GM18505 (cell line): ENCODE measurements around the gene SMC1B.
"Not testable (repeated sequence)": the region's sequence is repeated elsewhere in the genome, so short reads cannot be mapped to it uniquely, and the experiment has no call there.

Experiments used
- ATAC-seq: cut with Tn5 transposase; IDR thresholded peaks from one replicate; pipeline ENCODE4 v1.9.1; 2021; ENCODE audit not compliant: unreplicated experiment
- POLR2A ChIP-seq: IDR thresholded peaks from 4 replicates; pipeline ENCODE4 v1.6.1; 2011; ENCODE audit warnings: borderline replicate concordance; ENCODE audit not compliant: insufficient read depth, insufficient read length; ENCODE audit errors: extremely low read depth

SMC1B gene

DNA sequence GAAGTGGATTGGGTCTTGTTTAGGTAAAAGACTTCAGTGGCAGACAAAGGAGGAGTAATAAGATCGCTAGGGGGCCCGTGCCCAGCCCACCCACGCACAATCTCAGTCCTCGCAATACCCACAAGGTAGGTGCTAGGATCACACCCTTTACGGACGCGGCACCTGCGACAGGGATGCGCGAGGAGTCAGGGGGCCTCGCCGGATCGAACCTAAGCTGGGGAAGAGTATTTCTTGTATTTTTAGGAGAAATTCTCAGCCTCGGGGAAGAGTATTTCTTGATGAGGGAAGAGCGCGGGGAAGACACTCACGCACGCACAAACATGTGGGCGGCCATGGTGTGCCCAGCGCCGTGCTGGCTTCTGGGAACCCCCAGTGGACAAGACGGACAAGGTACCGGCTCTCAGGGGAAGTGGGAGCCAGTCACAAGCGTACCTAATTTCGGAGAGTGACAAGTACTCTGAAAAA, 104.4 kb downstream of the SMC1B start:
- no peak for ATAC-seq
- no peak for TF ChIP-seq POLR2A

GRCh38 chr22:45308391-45308956, 104.9 kb downstream of the SMC1B start:
- no peak for TF ChIP-seq POLR2A
- no peak for ATAC-seq

- ATAC-seq: no peak
- TF ChIP-seq POLR2A: no peak
Measured at GRCh38 chr22:45306139-45306538, 107.3 kb downstream of the SMC1B start.

DNA sequence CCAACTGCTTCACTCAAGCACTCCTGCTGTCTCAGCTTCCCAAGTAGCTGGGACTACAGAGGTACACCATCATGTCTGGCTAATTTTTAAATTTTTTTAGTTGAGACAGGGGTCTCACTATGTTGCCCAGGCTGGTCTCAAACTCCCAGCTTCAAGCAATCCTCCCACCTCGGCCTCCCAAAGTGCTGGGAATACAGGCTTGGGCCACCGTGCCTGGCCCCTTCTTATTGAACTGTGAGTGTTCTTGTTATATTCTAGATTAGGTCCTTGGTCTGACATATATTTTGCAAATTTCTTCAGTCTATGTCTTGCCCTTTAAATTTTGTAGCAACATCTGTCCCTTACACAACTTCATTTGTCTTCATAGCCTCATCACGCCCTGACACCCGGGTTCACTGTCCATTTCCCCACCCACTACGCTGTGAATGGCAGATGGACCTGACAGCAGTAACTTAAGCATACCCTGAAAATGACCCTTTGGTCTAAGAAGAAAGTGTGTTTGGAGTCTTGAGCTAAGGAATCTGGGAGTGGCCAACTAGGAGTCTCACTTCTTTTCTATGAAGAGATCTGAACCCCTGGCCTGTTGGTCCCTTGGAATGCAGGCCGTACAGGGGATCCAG, 107.8 kb downstream of the SMC1B start:
- no peak for ATAC-seq
- TF ChIP-seq POLR2A: no peak

DNA sequence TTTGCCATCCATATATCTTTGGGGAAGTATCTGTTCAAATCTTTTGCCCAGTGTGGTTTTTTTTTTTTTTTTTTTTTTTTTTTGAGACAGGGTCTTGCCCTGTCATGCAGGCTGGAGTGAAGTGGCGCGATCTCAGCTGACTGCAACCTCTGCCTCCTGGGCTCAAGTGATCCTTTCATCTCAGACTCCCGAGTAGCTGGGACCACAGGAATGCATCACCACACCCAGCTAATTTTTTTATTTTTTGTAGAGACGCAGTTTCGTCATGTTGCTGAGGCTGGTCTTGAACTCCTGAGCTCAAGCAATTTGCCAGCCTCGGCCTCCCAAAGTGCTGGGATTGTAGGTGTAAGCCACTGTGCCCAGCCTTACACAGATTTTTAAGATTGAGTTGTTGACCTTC, 108.4 kb downstream of the SMC1B start:
- no peak for ATAC-seq
- TF ChIP-seq POLR2A: no peak

GRCh38 chr22:45303181-45303580, 110.2 kb downstream of the SMC1B start:
- TF ChIP-seq POLR2A: no peak
- ATAC-seq: no peak

DNA sequence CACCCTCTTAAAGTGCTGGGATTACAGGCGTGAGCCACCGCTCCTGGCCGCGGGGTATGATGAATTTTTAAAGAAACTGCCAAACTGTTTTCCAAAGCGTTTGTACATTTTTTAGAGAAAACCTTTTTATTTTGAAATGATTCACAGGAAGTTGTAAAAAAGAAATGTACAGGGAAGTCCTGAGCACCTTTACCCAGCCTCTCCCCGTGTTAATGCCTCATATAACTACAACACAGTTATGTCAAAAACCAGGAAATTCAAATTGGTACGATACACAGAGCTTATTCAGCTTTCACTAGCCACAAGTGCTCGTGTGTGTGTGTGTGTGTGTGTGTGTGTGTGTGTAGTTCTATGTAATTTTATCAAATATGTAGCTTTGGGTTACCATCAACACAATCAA, 110.6 kb downstream of the SMC1B start:
- ATAC-seq: no peak
- no peak for TF ChIP-seq POLR2A

GRCh38 chr22:45298934-45299505, 114.4 kb downstream of the SMC1B start:
- no peak for ATAC-seq
- TF ChIP-seq POLR2A: no peak

DNA sequence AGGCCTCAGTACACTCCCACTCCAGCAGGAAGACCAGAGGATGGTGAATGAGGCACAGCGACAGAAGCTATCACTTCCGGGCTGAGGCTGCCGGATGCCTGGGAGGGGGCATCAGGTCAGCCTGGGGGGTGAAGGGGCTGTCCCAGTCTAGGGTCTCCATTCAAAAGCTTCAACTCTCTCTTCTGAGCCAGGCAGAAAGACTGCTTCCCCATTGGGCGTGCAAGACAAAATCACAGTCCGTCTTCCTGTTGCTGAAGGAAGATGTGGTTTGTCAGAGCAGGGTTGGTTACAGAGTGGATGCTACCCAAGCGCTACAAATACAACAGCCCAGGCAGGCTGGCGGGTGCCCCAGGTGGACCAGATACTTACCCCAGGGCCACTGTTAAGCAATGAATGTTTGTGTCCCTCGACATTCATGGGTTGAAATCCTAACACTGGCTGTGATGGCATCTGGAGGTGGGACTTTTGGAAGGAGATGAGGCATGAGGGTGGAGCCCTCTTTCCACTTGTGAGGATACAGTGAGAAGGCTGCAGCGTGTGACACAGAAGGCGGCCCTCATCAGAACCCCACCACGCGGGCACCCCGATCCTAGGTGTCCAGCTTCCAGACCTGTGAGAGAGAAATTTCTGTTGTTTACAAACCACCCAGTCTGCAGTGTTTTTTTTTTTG, 116.6 kb downstream of the SMC1B start:
- ATAC-seq: no peak
- TF ChIP-seq POLR2A: no peak

DNA sequence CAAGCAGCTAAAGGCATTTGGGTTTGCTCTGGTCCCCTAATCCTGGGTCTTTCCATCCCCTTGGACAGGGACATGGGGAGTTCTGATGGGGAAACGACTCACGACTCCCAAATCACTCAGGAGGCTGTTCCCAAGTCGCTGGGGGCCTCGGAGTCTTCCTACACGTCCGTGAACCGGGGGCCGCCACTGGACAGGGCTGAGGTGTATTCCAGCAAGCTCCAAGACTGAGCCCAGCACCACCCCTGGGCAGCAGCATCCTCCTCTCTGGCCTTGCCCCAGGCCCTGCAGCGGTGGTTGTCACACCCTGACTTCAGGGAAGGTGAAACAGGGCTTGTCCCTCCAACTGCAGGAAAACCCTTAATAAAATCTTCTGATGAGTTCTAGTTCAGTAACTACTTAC, 117.9 kb downstream of the SMC1B start:
- no peak for TF ChIP-seq POLR2A
- ATAC-seq: no peak

GRCh38 chr22:45295004-45295403, 118.4 kb downstream of the SMC1B start:
- ATAC-seq: not testable (repeated sequence)
